Ramos (cell line): Measurements from ENCODE around the gene BCR.

Experiments used
- in situ Hi-C: fragments of 300-500 bp; cut with MboI; formaldehyde crosslinking; loops from one replicate; pipeline ENCODE4 v1.14.3; 2022; ENCODE audit warnings: low sequenced_read_pairs; ENCODE audit not compliant: unreplicated experiment

The BCR gene

GRCh38 chr22:23149743-23150238, 30.5 kb upstream of the BCR start:
- in situ Hi-C loops = loop anchor here (25.0 kb wide), 1 partner anchor 388 kb away; no protein-coding TSS in a partner anchor

- in situ Hi-C loops = loop anchor here (25.0 kb wide), 1 partner anchor 387 kb away; no protein-coding TSS in a partner anchor
These were observed 29.5 kb upstream of the BCR start for GRCh38 chr22:23150762-23151161.

GRCh38 chr22:23151827-23152226, 28.5 kb upstream of the BCR start:
- in situ Hi-C loops = loop anchor here (25.0 kb wide), 1 partner anchor 385 kb away; no protein-coding TSS in a partner anchor

GRCh38 chr22:23152238-23153114, 27.8 kb upstream of the BCR start:
- in situ Hi-C loops = loop anchor here (25.0 kb wide), 1 partner anchor 385 kb away; no protein-coding TSS in a partner anchor

- in situ Hi-C loops = loop anchor here (25.0 kb wide), 1 partner anchor 383 kb away; no protein-coding TSS in a partner anchor
These were observed 26.3 kb upstream of the BCR start for GRCh38 chr22:23153994-23154393.

GRCh38 chr22:23154461-23154860, 25.8 kb upstream of the BCR start:
- in situ Hi-C loops = loop anchor here (25.0 kb wide), 1 partner anchor 383 kb away; no protein-coding TSS in a partner anchor

- in situ Hi-C loops = loop anchor here (25.0 kb wide), 1 partner anchor 382 kb away; no protein-coding TSS in a partner anchor
These were observed 25.2 kb upstream of the BCR start for GRCh38 chr22:23155143-23155542.

GRCh38 chr22:23155831-23156230, 24.5 kb upstream of the BCR start:
- in situ Hi-C loops = loop anchor here (25.0 kb wide), 1 partner anchor 381 kb away; no protein-coding TSS in a partner anchor

- in situ Hi-C loops = loop anchor here (25.0 kb wide), 1 partner anchor 381 kb away; no protein-coding TSS in a partner anchor
These were observed 24.0 kb upstream of the BCR start for GRCh38 chr22:23156286-23156685.

- in situ Hi-C loops = loop anchor here (25.0 kb wide), 1 partner anchor 379 kb away; no protein-coding TSS in a partner anchor
These were observed 22.5 kb upstream of the BCR start for GRCh38 chr22:23157560-23158515.

GRCh38 chr22:23158516-23159290, 21.6 kb upstream of the BCR start:
- in situ Hi-C loops = loop anchor here (25.0 kb wide), 1 partner anchor 379 kb away; no protein-coding TSS in a partner anchor

GRCh38 chr22:23159291-23159630, 21.0 kb upstream of the BCR start:
- in situ Hi-C loops = loop anchor here (25.0 kb wide), 1 partner anchor 378 kb away; no protein-coding TSS in a partner anchor

- in situ Hi-C loops = loop anchor here (25.0 kb wide), 1 partner anchor 376 kb away; no protein-coding TSS in a partner anchor
These were observed 19.3 kb upstream of the BCR start for GRCh38 chr22:23161029-23161428.

- in situ Hi-C loops = loop anchor here (25.0 kb wide), 1 partner anchor 376 kb away; no protein-coding TSS in a partner anchor
These were observed 18.7 kb upstream of the BCR start for GRCh38 chr22:23161574-23161973.

GRCh38 chr22:23163665-23164064, 16.6 kb upstream of the BCR start:
- in situ Hi-C loops = loop anchor here (25.0 kb wide), 1 partner anchor 374 kb away; no protein-coding TSS in a partner anchor

- in situ Hi-C loops = loop anchor here (25.0 kb wide), 1 partner anchor 373 kb away; no protein-coding TSS in a partner anchor
These were observed 16.2 kb upstream of the BCR start for GRCh38 chr22:23164091-23164490.

GRCh38 chr22:23166042-23166831, 14.1 kb upstream of the BCR start:
- in situ Hi-C loops = loop anchor here (25.0 kb wide), 1 partner anchor 371 kb away; no protein-coding TSS in a partner anchor
